ENCODE results near the gene UBE2S.

- TF ChIP-seq ZNF501 (tag by site-specific recombination; IDR thresholded peaks at IDR 0.05) (no peak), REST (tag by site-specific recombination; IDR thresholded peaks at IDR 0.05) (no peak), CTCF (tag by site-specific recombination; IDR thresholded peaks at IDR 0.05) (no peak), ZNF121 (tag by site-specific recombination; IDR thresholded peaks at IDR 0.05) (no peak), ZBTB7A (tag by site-specific recombination; IDR thresholded peaks at IDR 0.05; ENCODE audit: low read depth) (no peak), ZBTB1 (tag by site-specific recombination; IDR thresholded peaks at IDR 0.05) (no peak), ZNF26 (tag by site-specific recombination; IDR thresholded peaks at IDR 0.05) (no peak), ZNF391 (tag by site-specific recombination; IDR thresholded peaks at IDR 0.05; ENCODE audit: borderline replicate concordance, low read depth) (no peak), TRIM28 (IDR thresholded peaks at IDR 0.05; ENCODE audit: borderline replicate concordance, low read length) (no peak), ZNF366 (tag by site-specific recombination; conservative IDR thresholded peaks at IDR 0.05) (no peak), ZEB2 (tag by site-specific recombination; IDR thresholded peaks at IDR 0.05) (no peak), MEIS1 (CRISPR knock-in tag; IDR thresholded peaks at IDR 0.05; ENCODE audit: borderline replicate concordance) (no peak), ZNF274 (IDR thresholded peaks at IDR 0.05; ENCODE audit: low read length) (no peak), ZNF274 (tag by site-specific recombination; IDR thresholded peaks at IDR 0.05; ENCODE audit: borderline replicate concordance) (no peak), ZNF280C (tag by site-specific recombination; IDR thresholded peaks at IDR 0.05) (no peak)
These were observed 54.2 kb downstream of the UBE2S start for GRCh38 chr19:55353356-55353802.

Data from HEK293 (cell line).